DND-41 (cell line): ENCODE data around the gene ZNF304.
A peak's percentile ranks its signal among the peaks of the same experiment; 100 is the strongest.

ENCODE experiments used
- ATAC-seq: fragments of 200-7000 bp; cut with Tn5 transposase; 3 replicates; pipeline ENCODE4 v1.9.1; 2021; ENCODE audit warnings: low read depth; ENCODE audit not compliant: insufficient read depth
- DNase-seq: peaks from one replicate; pipeline ENCODE4 v3.0.0-alpha.2; 2020
- H2AFZ ChIP-seq: 2 replicates; pipeline ENCODE4 v1.6.0; 2012; ENCODE audit warnings: low read depth, low read length
- H3K27ac ChIP-seq: 2 replicates; pipeline ENCODE4 v1.5.1; 2012; ENCODE audit warnings: low read length, inconsistent platforms
- H3K27me3 ChIP-seq: fragments of 200-600 bp; sonication (generic); 2 replicates; pipeline ENCODE4 v1.6.0; 2012; ENCODE audit warnings: low read length, mild to moderate bottlenecking, inconsistent platforms; ENCODE audit not compliant: insufficient read depth, poor library complexity
- H3K36me3 ChIP-seq: 2 replicates; pipeline ENCODE4 v1.5.1; 2012; ENCODE audit warnings: low read length, inconsistent platforms; ENCODE audit not compliant: insufficient read depth
- H3K4me1 ChIP-seq: 2 replicates; pipeline ENCODE4 v1.5.1; 2012; ENCODE audit warnings: mild to moderate bottlenecking, low read length; ENCODE audit not compliant: insufficient read depth
- H3K4me2 ChIP-seq: 2 replicates; pipeline ENCODE4 v1.6.0; 2012; ENCODE audit warnings: mild to moderate bottlenecking, moderate library complexity, low read length, inconsistent platforms; ENCODE audit not compliant: insufficient read depth
- H3K4me3 ChIP-seq, 2 experiments: fragments of 200-600 bp in 1 of 2; shearing (Covaris generic) in 1 of 2; 2 replicates each; pipeline ENCODE4 v1.5.1; 2012 to 2016; ENCODE audit warnings: inconsistent platforms in 2 of 2, low read length in 2 of 2, mild to moderate bottlenecking in 2 of 2, low read depth in 1 of 2, moderate library complexity in 1 of 2
- H3K79me2 ChIP-seq: 2 replicates; pipeline ENCODE4 v1.6.0; 2012; ENCODE audit warnings: low read length, inconsistent platforms; ENCODE audit not compliant: insufficient read depth
- H3K9ac ChIP-seq: 2 replicates; pipeline ENCODE4 v1.6.0; 2012; ENCODE audit warnings: low read depth, mild to moderate bottlenecking, inconsistent platforms, low read length, moderate library complexity
- H3K9me3 ChIP-seq: 2 replicates; pipeline ENCODE4 v1.5.1; 2012; ENCODE audit warnings: low read length, moderate library complexity, mild to moderate bottlenecking, inconsistent platforms; ENCODE audit not compliant: insufficient read depth, severe bottlenecking
- H4K20me1 ChIP-seq: 2 replicates; pipeline ENCODE4 v1.6.0; 2012; ENCODE audit warnings: low read length; ENCODE audit not compliant: insufficient read depth
- CTCF ChIP-seq: IDR thresholded peaks from 2 replicates; pipeline ENCODE4 v1.5.1; 2012; ENCODE audit warnings: borderline replicate concordance, low read length, moderate library complexity, mild to moderate bottlenecking; ENCODE audit not compliant: poor library complexity, severe bottlenecking; ENCODE audit errors: extremely low read depth
- EZH2 ChIP-seq: IDR thresholded peaks from 3 replicates; pipeline ENCODE4 v1.6.1; 2012; ENCODE audit warnings: borderline replicate concordance, low read depth, mild to moderate bottlenecking, moderate library complexity, low read length, inconsistent platforms; ENCODE audit not compliant: severe bottlenecking

ZNF304 gene

GRCh38 chr19:57362997-57363687, 12.1 kb downstream of the ZNF304 start, which contains the start of the genes TRAPPC2B and ZNF547:
TSS of gene TRAPPC2B (plus strand) at chr19:57363551. CDS start at chr19:57364834, 1,283 bp downstream.
TSS of gene ZNF547 (plus strand) at chr19:57363551. CDS start at chr19:57368556, 5,005 bp downstream.
- Histone ChIP-seq H3K4me1 (peaks cover 19% of the 10 kb centered on the region), H3K27me3 (no peaks in the 10 kb centered on the region), H3K4me2 (peak within 1 kb of the TSS; percentile 82), H3K27ac (peak within 1 kb of the TSS; percentile 75), H4K20me1 (no peaks in the 10 kb centered on the region), H3K79me2 (peaks cover 26% of the 10 kb centered on the region), H3K9ac (peak within 1 kb of the TSS; percentile 57), H3K36me3 (peaks cover 16% of the 10 kb centered on the region), H3K9me3 (no peaks in the 10 kb centered on the region), H2AFZ (peak within 1 kb of the TSS; percentile 75), H3K4me3 (peak within 1 kb of the TSS; percentile 60 to 74; a peak in 3 of 4 replicates)
- DNase-seq (peak; percentile 99), ATAC-seq (peak; percentile 94)
- TF ChIP-seq EZH2 (no peak), CTCF (no peak)

- Histone ChIP-seq H3K4me3 (peak overlapping the region; percentile 60 to 74; a peak in 3 of 4 replicates), H3K9ac (peak overlapping the region; percentile 57), H3K27ac (peak overlapping the region; percentile 61), H3K27me3 (no peaks in the 10 kb centered on the region), H3K36me3 (peaks cover 10% of the 10 kb centered on the region), H3K4me2 (peak overlapping the region; percentile 82), H3K4me1 (peaks cover 19% of the 10 kb centered on the region), H2AFZ (peak overlapping the region; percentile 65), H3K9me3 (no peaks in the 10 kb centered on the region), H3K79me2 (peaks cover 26% of the 10 kb centered on the region), H4K20me1 (no peaks in the 10 kb centered on the region)
- ATAC-seq (no peak; the same call in 1 of the 3 replicates), DNase-seq (no peak)
- TF ChIP-seq CTCF, result no peak
- TF ChIP-seq EZH2, result no peak
Observed at GRCh38 chr19:57363688-57364181, 12.7 kb downstream of the ZNF304 start.

GRCh38 chr19:57366776-57367175, 15.7 kb downstream of the ZNF304 start:
- TF ChIP-seq CTCF (no peak), EZH2 (no peak)
- H3K27ac ChIP-seq, result no peak overlapping the region
- no peaks in the 10 kb centered on the region for H4K20me1 ChIP-seq
- no peak for ATAC-seq
- H3K4me2 ChIP-seq, result no peak overlapping the region
- peaks cover 19% of the 10 kb centered on the region for H3K4me1 ChIP-seq
- H3K36me3 ChIP-seq, result peaks cover 12% of the 10 kb centered on the region
- H3K9ac ChIP-seq, result no peak overlapping the region
- H3K27me3 ChIP-seq, result no peaks in the 10 kb centered on the region
- no peak for DNase-seq
- peaks cover 26% of the 10 kb centered on the region for H3K79me2 ChIP-seq
- H3K9me3 ChIP-seq, result no peaks in the 10 kb centered on the region
- no peak overlapping the region for H2AFZ ChIP-seq
- no peak overlapping the region for H3K4me3 ChIP-seq
